Suprapubic skin (tissue), 4 donors: ENCODE measurements around the gene CLTCL1. TPM values are rescaled to one million over a fixed set of nuclear protein-coding genes. Genes with fewer than 3 reads are reported as not detected.
"Not testable (repeated sequence)": the region's sequence is repeated elsewhere in the genome, so short reads cannot be mapped to it uniquely, and the experiment has no call there.

ENCODE experiments used
- DNase-seq, 2 donors: peaks; one replicate each; pipeline ENCODE4 v3.0.0-alpha.2; 2019; ENCODE audit warnings: low spot score in 2 of 2
- H3K27ac ChIP-seq: fragments of 200-600 bp; sonication (generic); one replicate; pipeline ENCODE4 v1.5.1; 2019
- H3K27me3 ChIP-seq: fragments of 200-600 bp; sonication (generic); one replicate; pipeline ENCODE4 v1.5.1; 2019
- H3K36me3 ChIP-seq: fragments of 200-600 bp; sonication (generic); one replicate; pipeline ENCODE4 v1.5.1; 2019
- H3K4me1 ChIP-seq: fragments of 200-600 bp; sonication (generic); one replicate; pipeline ENCODE4 v1.5.1; 2019
- H3K4me3 ChIP-seq: fragments of 200-600 bp; sonication (generic); one replicate; pipeline ENCODE4 v1.5.1; 2019; ENCODE audit warnings: mild to moderate bottlenecking
- H3K9me3 ChIP-seq: fragments of 200-600 bp; sonication (generic); one replicate; pipeline ENCODE4 v1.5.1; 2019
- EP300 ChIP-seq: sonication (generic); formaldehyde crosslinking; IDR thresholded peaks from one replicate; pipeline ENCODE4 v1.6.1; 2017; ENCODE audit warnings: antibody characterized with exemption
- POLR2A ChIP-seq, 2 donors: fragments of 450-650 bp; IDR thresholded peaks; one replicate each; pipeline ENCODE4 v1.6.1; 2017; ENCODE audit warnings: antibody characterized with exemption in 2 of 2, mild to moderate bottlenecking in 2 of 2, moderate library complexity in 2 of 2
- POLR2AphosphoS5 ChIP-seq, 3 donors: sonication (generic); formaldehyde crosslinking; IDR thresholded peaks; one replicate each; pipeline ENCODE4 v1.6.1; 2017; ENCODE audit warnings: antibody characterized with exemption in 3 of 3
- WGBS: methylation state at CpG from one replicate; pipeline ENCODE4 v1.1.5; 2018; 5-methylcytosine and 5-hydroxymethylcytosine counted together
- total RNA-seq, 4 donors: library from RNA; depleted of rRNA; stranded (reverse); fragments of >200 nt; gene quantifications; one replicate each; pipeline ENCODE4 v1.1.0, GENCODE V29; 2016
- TF ChIP-seq, protein P1 (sequence below), 2 donors: fragments of 200-600 bp in 1 of 2; fragments of 450-650 bp in 1 of 2; sonication (generic) in 1 of 2; IDR thresholded peaks; one replicate each; pipeline ENCODE4 v1.5.1; 2016 to 2019; ENCODE audit warnings: antibody characterized with exemption in 2 of 2, mild to moderate bottlenecking in 1 of 2, moderate library complexity in 1 of 2

The CLTCL1 gene
- total RNA-seq, 4 donors from 2014 or later, result 5.6 to 12.5 (median 9.4) TPM

DNA sequence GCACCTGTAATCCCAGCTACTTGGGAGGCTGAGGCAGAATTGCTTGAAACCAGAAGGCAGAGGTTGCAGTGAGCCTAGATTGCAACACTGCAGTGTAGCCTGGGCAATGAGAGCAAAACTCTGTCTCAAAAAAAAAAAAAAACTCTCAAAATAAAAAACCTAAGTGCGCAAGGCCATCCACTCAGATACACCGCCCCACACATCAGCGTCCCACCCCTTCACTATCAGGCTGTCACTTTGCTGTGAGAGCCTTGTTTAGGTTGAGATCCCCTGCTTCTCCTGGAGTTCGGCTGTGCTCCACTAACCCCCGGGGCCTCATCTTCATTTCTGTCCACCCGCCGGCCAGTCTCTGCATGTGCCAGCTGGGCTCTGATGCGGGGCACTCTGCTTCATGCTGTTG, 125.1 kb downstream of the CLTCL1 start:
- no peak overlapping the region for H3K4me3 ChIP-seq
- 82% methylated on average over 8 of the region's 8 CpGs for WGBS
- H3K36me3 ChIP-seq, result no peaks in the 10 kb centered on the region
- H3K27me3 ChIP-seq, result peaks cover 52% of the 10 kb centered on the region
- TF ChIP-seq POLR2A (IDR thresholded peaks at IDR 0.05) (no peak), POLR2AphosphoS5 (IDR thresholded peaks at IDR 0.05) (no peak), EP300 (no peak)
- TF ChIP-seq, protein P1, sequence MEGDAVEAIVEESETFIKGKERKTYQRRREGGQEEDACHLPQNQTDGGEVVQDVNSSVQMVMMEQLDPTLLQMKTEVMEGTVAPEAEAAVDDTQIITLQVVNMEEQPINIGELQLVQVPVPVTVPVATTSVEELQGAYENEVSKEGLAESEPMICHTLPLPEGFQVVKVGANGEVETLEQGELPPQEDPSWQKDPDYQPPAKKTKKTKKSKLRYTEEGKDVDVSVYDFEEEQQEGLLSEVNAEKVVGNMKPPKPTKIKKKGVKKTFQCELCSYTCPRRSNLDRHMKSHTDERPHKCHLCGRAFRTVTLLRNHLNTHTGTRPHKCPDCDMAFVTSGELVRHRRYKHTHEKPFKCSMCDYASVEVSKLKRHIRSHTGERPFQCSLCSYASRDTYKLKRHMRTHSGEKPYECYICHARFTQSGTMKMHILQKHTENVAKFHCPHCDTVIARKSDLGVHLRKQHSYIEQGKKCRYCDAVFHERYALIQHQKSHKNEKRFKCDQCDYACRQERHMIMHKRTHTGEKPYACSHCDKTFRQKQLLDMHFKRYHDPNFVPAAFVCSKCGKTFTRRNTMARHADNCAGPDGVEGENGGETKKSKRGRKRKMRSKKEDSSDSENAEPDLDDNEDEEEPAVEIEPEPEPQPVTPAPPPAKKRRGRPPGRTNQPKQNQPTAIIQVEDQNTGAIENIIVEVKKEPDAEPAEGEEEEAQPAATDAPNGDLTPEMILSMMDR (IDR thresholded peaks at IDR 0.05), result no peak
- no peaks in the 10 kb centered on the region for H3K9me3 ChIP-seq
- no peak for DNase-seq
- peaks cover 17% of the 10 kb centered on the region for H3K4me1 ChIP-seq
- no peak overlapping the region for H3K27ac ChIP-seq

DNA sequence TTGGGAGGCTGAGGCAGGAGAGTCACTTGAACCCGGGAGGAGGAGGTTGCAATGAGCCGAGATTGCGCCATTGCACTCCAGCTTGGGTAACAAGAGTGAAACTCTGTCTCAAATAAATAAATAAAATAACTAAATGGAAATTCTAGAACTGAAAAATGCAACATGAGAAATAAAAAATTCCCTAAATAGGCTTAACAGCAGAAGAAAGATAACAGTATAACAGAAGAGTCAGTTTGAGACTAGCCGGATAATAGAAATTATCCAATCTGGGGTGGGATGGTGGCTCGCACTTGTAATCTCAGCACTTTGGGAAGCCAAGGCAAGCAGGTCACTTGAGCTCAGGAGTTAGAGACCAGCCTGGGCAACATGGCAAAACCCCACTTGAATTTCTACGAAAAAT, 127.1 kb downstream of the CLTCL1 start:
- Histone ChIP-seq H3K9me3 (no peaks in the 10 kb centered on the region), H3K27me3 (peaks cover 44% of the 10 kb centered on the region), H3K4me3 (no peak overlapping the region), H3K4me1 (peaks cover 3% of the 10 kb centered on the region), H3K36me3 (no peaks in the 10 kb centered on the region), H3K27ac (no peak overlapping the region)
- TF ChIP-seq EP300 (no peak), POLR2AphosphoS5 (IDR thresholded peaks at IDR 0.05) (no peak), POLR2A (IDR thresholded peaks at IDR 0.05) (no peak)
- TF ChIP-seq, protein P1 (IDR thresholded peaks at IDR 0.05), result no peak
- no peak for DNase-seq
- 92% methylated on average over 6 of the region's 6 CpGs for WGBS

DNA sequence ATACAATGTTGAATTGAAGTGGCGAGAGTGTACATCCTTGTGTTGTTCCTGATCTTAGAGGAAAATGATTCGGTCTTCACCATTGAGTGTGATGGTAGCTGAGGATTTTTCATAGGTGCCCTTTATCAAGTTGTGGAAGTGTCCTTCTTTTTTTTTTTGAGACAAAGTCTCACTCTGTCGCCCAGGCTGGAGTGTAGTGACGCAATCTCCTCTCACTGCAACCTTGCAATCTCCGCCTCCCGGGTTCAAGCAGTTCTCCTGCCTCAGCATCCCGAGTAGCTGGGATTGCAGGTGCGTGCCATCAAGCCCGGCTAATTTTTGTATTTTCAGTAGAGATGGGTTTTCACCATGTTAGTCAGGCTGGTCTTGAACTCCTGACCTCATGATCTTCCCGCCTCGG, 132.9 kb downstream of the CLTCL1 start:
- WGBS, result 85% methylated on average over 11 of the region's 11 CpGs
- peaks cover 13% of the 10 kb centered on the region for H3K27me3 ChIP-seq
- not testable (repeated sequence) for H3K27ac ChIP-seq, DNase-seq, H3K4me3 ChIP-seq, H3K4me1 ChIP-seq, H3K36me3 ChIP-seq, H3K9me3 ChIP-seq

DNA sequence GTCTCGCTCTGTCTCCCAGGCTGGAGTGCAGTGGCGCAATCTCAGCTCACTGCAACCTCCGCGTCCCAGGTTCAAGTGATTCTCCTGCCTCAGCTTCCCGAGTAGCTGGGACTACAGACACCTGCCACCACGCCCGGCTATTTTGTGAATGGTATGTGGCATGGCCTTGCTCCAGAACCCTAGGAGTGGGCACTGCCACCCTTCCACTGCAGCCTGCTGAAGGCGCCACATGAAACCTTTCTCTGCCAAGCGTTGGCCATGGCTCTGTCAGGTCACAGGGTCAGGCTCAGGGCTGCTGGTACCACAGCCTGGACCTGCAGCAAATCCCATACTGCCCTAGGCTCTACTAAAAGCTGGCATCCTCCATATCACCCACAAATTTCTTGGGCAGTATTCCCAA, 135.4 kb downstream of the CLTCL1 start:
- not testable (repeated sequence) for DNase-seq, H3K4me1 ChIP-seq, H3K36me3 ChIP-seq, H3K9me3 ChIP-seq, H3K27ac ChIP-seq, H3K4me3 ChIP-seq
- H3K27me3 ChIP-seq, result peaks cover 35% of the 10 kb centered on the region
- WGBS, result 68% methylated on average over 7 of the region's 9 CpGs

DNA sequence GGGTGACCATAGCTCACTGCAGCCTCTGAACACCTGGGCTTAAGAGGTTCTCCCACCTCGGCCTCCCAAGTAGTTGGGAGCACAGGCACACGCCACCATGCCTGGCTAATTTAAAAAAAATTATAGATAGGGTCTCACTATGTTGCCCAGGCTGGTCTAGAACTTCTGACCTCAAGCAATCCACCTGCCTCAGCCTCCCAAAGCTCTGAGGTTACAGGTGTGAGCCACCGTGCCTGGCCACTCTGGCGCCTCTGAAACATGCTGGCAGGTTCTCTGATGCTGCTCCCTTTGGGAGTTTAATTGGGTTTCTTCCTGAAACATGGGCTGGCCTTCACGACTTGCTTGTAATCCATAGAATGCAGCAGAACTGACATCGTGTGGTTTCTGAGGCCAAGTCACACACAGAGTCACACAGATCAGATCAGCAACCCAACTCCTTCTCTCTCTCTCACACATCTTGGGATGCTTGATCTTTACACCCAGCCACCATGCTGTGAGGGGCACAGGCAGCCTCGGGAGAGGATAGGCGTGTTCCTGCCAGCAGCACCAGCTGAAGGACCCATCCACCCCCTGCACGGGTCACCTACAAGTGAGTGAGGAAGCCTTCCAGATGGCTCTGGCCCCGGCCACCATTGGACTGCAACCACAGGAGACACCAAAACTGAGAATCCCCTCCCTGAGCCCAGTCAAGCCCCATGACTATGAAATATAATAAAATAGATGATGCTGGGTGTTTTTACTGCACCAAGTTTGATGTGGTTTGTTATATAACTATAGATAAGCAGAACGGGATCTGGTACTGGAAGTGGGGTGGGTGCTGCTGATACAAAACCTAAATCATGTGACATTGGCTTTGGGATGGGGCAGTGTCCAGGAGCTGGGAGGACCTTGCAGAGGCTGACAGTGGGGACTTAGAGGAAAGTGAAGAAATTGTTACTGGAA, 138.3 kb downstream of the CLTCL1 start:
- Histone ChIP-seq H3K27ac (no peak overlapping the region), H3K4me3 (no peak overlapping the region), H3K4me1 (peaks cover 14% of the 10 kb centered on the region), H3K27me3 (peaks cover 64% of the 10 kb centered on the region), H3K36me3 (no peaks in the 10 kb centered on the region), H3K9me3 (no peaks in the 10 kb centered on the region)
- TF ChIP-seq, protein P1 (IDR thresholded peaks at IDR 0.05), result no peak
- TF ChIP-seq POLR2AphosphoS5 (IDR thresholded peaks at IDR 0.05), result no peak
- TF ChIP-seq POLR2A (IDR thresholded peaks at IDR 0.05), result no peak
- no peak for DNase-seq
- 72% methylated on average over 7 of the region's 11 CpGs for WGBS

DNA sequence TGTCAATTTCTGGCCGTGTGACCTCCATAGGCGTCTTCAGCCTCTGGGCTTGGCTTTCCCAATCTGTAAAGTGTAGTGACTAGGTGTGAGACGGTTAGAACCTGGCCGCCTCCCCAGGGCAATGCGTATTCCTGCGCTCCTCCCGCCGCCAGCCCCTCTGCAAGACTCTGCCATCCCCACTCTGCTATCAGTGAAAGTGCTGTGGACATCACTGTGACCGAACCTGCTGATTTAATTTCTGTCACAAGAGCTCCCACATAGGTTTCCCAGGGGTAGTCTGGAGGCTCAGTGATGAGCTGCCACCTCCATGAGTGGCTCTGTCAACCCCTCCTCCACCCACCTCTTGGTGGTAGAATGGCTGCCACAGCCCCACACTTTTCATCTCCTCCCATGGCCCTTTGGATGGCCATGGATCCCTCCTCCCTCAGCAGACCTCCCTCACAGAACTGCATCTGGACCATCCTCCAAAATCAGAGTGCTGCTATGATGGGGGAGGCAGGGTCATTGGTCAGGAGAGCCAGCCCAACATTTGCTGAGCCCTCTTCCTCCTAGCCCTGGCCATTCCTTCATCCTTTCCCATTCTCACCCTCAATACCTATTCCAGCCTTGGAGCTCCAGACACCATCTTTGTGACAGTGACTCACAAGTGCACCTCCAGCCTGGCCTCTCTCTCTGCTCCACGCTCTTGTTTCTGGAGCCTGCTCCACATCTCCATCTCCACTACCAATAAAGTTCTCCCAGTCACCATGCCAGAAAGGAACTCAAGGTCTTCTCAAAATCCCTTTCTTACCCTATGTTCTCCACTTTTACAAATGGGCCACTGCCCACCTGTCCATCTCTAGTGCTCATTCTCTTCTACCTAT, 140.0 kb downstream of the CLTCL1 start:
- no peaks in the 10 kb centered on the region for H3K36me3 ChIP-seq
- no peak overlapping the region for H3K4me3 ChIP-seq
- 78% methylated on average over 10 of the region's 10 CpGs for whole genome bisulfite sequencing
- peaks cover 14% of the 10 kb centered on the region for H3K4me1 ChIP-seq
- no peak overlapping the region for H3K27ac ChIP-seq
- H3K9me3 ChIP-seq, result no peaks in the 10 kb centered on the region
- peaks cover 69% of the 10 kb centered on the region for H3K27me3 ChIP-seq
- TF ChIP-seq POLR2A (IDR thresholded peaks at IDR 0.05), result no peak
- TF ChIP-seq, protein P1 (IDR thresholded peaks at IDR 0.05), result no peak
- TF ChIP-seq POLR2AphosphoS5 (IDR thresholded peaks at IDR 0.05), result no peak
- no peak for TF ChIP-seq EP300
- no peak for DNase-seq
